GM19238 (cell line): Measurements from ENCODE around the gene FDPS.
"Not testable (repeated sequence)": the region's sequence is repeated elsewhere in the genome, so short reads cannot be mapped to it uniquely, and the experiment has no call there.

Experiments
- DNase-seq: peaks from one replicate; pipeline ENCODE4 v3.0.0; 2011; ENCODE audit warnings: low spot score; ENCODE audit not compliant: insufficient read length

The FDPS gene

DNA sequence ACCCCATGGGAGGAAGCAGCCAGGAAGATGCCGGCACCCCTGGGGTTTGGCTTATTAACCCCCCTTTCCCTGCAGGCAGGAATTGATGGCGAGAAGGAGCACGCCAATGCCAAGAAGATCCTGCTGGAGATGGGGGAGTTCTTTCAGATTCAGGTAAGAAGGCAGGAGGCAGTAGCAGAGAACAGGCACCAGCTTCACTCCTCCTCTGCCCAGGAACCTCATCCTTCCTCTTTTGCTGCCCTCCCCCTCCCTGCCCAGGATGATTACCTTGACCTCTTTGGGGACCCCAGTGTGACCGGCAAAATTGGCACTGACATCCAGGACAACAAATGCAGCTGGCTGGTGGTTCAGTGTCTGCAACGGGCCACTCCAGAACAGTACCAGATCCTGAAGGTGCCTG, 10.9 kb downstream of the FDPS start:
- DNase-seq = no peak

- no peak for DNase-seq
These were observed 11.6 kb downstream of the FDPS start for GRCh38 chr1:155320252-155320651.

GRCh38 chr1:155320661-155321617, 12.3 kb downstream of the FDPS start, which contains the start of gene RUSC1:
RUSC1 (plus strand) TSS chr1:155320894; CDS start chr1:155321774, 880 bp downstream.
- DNase-seq = peak; percentile 68

- DNase-seq = no peak
These were observed 13.2 kb downstream of the FDPS start for GRCh38 chr1:155321639-155322503.

GRCh38 chr1:155322571-155322952, 13.9 kb downstream of the FDPS start:
- DNase-seq = no peak

DNA sequence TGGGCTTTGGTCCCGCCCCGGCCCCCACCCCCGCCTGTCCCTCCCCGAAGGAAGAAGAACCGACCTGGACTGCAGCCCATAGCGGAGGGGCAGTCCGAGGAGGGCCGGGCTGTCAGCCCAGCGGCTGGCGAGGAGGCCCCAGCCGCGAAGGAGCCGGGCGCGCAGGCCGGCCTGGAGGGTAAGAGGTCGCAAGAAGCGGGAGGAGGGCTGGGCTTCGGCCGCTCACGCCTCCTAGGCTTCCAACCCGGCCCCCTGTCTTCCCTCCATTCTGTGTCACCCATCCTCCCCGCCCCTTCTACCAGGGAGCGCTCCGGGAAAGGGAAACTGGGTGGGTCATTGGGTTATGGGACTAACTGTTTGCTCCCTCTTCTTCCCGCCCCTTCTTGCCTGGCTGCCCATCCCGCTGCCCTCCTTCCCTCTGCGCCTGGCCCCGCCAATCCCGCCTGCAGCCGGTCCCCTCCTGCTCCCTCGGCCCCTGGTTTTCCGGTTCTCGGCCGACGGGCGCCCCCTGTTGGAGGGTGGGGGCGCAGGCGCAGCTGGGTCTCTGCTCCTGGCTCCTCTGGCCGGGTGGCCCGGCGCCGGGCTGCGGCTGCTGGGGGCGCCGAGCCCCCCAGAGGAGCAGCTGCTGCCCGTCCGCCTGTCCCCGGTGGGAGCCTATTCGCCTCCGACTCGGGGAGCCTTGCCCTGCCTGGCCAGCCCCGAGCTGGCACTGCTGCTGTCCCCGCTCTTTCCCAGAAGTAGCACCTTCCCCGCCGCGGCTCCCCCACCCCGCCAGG, 14.5 kb downstream of the FDPS start:
- DNase-seq = peak; percentile 81

DNA sequence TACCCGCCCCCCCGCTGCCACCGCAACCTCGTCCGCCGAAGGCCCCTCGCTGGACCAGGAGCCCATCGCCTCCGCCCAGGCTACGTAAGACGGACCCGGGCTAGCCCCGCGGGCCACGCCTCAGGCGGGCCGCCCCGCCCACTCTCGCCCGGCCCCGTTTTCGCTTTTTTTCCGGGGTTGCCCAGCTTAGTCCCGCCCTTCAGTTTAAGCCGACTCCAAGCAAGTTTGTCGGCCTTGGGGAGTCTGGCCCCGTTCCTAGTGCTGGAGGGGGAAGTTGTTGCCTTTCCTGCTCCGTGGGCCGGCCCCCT, 15.0 kb downstream of the FDPS start:
- DNase-seq = peak; percentile 68

DNA sequence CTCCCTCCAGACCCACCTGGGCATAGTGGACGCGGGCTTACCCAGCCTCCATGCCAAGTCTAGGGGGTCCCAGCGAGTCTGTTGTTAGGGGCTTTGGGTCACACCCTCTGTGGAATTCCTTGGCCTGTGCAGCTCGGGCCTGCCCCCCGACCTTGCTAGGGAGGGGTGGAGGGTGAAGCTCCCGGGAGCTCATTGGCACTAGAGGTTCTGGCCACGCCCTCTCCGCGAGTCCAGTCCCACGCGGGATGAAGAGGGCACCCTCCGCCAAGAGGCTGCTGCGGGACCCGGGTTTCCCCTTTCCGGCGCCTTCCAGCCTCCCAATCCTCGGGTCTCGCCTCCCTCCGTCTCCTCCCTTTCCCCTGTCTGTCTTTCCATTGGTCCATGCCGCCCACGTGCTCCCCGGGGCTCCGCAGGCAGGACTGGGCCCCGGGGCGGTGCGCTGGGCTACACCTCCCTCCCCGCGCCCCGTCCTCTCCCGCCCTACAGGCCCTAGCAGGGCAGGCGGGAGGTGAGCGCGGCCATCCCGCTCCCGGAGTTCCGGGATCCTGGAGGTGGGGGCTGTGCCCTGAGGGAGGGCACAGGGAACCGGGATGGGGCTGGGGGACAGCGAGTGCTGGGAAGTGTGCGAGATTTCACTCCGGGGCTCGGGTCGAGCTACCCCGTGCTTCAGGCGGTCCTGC, 15.5 kb downstream of the FDPS start:
- peak; percentile 91 for DNase-seq

- no peak for DNase-seq
These were observed 16.3 kb downstream of the FDPS start for GRCh38 chr1:155324717-155325602.

GRCh38 chr1:155325603-155325893, 16.9 kb downstream of the FDPS start:
- DNase-seq = no peak

- no peak for DNase-seq
These were observed 17.4 kb downstream of the FDPS start for GRCh38 chr1:155326020-155326526.

GRCh38 chr1:155326631-155327037, 18.0 kb downstream of the FDPS start:
- DNase-seq = no peak

GRCh38 chr1:155327981-155328380, 19.3 kb downstream of the FDPS start:
- no peak for DNase-seq

DNA sequence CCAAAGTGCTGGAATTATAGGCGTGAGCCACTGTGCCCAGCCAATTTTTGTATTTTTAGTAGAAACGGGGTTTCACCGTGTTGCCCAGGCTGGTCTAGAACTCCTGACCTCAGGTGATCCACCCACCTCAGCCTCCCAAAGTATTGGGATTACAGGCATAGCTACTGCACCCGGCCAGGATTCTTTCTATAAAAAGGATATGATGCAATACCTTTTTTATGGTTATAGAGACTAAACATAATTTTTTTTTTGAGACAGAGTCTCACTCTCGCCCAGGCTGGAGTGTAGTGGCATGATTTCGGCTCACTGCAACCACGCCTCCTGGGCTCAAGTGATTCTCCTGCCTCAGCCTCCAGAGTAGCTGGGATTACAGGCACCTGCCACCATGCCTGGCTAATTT, 20.2 kb downstream of the FDPS start:
- not testable (repeated sequence) for DNase-seq

DNA sequence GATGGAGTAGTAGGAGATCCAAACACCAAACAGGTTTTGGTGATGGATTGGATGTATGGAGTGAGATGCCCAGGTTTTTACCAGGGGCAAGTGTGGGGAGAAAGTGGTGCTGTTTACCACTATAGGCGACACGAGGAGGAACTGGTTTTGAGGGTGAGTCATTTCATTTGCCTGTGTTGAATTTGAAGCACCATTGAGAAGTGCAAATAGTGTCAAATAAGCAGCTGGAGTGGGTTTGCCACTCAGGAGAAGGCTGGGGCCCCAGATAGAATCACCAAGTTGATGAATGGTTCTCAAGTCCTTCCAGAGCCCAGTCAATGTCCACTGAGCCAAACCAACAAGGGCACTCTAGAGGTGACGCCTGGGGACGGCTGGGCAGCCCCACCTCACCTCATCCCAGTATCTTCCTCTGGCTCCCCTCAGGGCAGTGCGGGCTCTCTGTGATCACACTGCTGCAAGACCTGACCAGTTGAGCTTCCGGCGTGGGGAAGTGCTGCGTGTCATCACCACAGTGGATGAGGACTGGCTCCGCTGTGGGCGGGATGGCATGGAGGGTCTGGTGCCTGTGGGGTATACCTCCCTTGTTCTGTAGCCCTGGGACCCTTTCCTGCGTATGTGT, 21.4 kb downstream of the FDPS start:
- no peak for DNase-seq

- DNase-seq = no peak
These were observed 26.3 kb downstream of the FDPS start for GRCh38 chr1:155334962-155335361.

- no peak for DNase-seq
These were observed 30.9 kb downstream of the FDPS start for GRCh38 chr1:155339515-155340097.

DNA sequence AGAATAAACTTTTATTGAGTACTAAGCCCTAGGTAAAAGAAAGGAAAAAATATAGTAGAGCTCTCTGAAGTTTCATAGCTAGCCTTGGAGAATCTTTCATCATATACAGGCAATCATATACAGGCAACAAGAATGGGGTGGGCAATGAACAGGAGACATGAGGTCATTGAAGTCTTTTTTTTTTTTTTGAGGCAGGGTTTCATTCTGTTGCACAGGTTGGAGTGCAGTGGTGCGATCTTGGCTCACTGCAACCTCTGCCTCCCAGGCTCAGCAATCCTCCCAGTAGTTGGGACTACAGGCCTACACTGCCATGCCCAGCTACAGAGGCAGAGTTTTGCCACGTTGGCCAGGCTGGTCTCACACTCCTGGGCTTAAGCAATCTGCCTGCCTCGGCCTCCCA, 34.2 kb downstream of the FDPS start:
- DNase-seq = no peak

GRCh38 chr1:155352631-155353030, 44.0 kb downstream of the FDPS start:
- no peak for DNase-seq
